ENCODE data around the gene SPTBN2.
A peak's percentile ranks its signal among the peaks of the same experiment; 100 is the strongest.
"Not testable (repeated sequence)": the region's sequence is repeated elsewhere in the genome, so short reads cannot be mapped to it uniquely, and the experiment has no call there.

The SPTBN2 gene

GRCh38 chr11:66680966-66681645 is 47.9 kb downstream of the SPTBN2 start:
- no peak for DNase-seq

GRCh38 chr11:66677599-66678375 is 51.2 kb downstream of the SPTBN2 start, which contains the start of gene RBM4B:
Gene RBM4B (minus strand): TSS chr11:66677887. CDS start chr11:66677079, 808 bp downstream.
- peak; percentile 91 to 93 for DNase-seq

- no peak for DNase-seq
Measured at GRCh38 chr11:66676931-66677598, 52.0 kb downstream of the SPTBN2 start.

GRCh38 chr11:66676282-66676919 is 52.6 kb downstream of the SPTBN2 start:
- DNase-seq: no peak

GRCh38 chr11:66674964-66675602 is 53.9 kb downstream of the SPTBN2 start:
- no peak for DNase-seq

- DNase-seq: no peak
Measured at GRCh38 chr11:66670816-66671215, 58.2 kb downstream of the SPTBN2 start.

- DNase-seq: no peak
Measured at GRCh38 chr11:66665369-66665768, 63.6 kb downstream of the SPTBN2 start.

GRCh38 chr11:66663741-66664296 is 65.2 kb downstream of the SPTBN2 start:
- DNase-seq: no peak

- DNase-seq: no peak
Measured at GRCh38 chr11:66659763-66660162, 69.3 kb downstream of the SPTBN2 start.

- DNase-seq: no peak
Measured at GRCh38 chr11:66653123-66653522, 75.9 kb downstream of the SPTBN2 start.

- DNase-seq: no peak
Measured at GRCh38 chr11:66652651-66653050, 76.4 kb downstream of the SPTBN2 start.

- DNase-seq: no peak
Measured at GRCh38 chr11:66651016-66651415, 78.0 kb downstream of the SPTBN2 start.

- no peak for DNase-seq
Measured at GRCh38 chr11:66649903-66650302, 79.1 kb downstream of the SPTBN2 start.

- no peak for DNase-seq
Measured at GRCh38 chr11:66646828-66647227, 82.2 kb downstream of the SPTBN2 start.

- no peak for DNase-seq
Measured at GRCh38 chr11:66643745-66644437, 85.1 kb downstream of the SPTBN2 start.

GRCh38 chr11:66641834-66642233 is 87.2 kb downstream of the SPTBN2 start:
- DNase-seq: no peak

GRCh38 chr11:66639814-66640340 is 89.1 kb downstream of the SPTBN2 start:
- not testable (repeated sequence) for DNase-seq

GRCh38 chr11:66639066-66639813 is 89.8 kb downstream of the SPTBN2 start:
- DNase-seq: peak in 1 of 2 donors; percentile 21

GRCh38 chr11:66638177-66639065 is 90.6 kb downstream of the SPTBN2 start, which contains the start of gene RBM4:
Gene RBM4 (plus strand): TSS chr11:66638703. CDS start chr11:66639712, 1,009 bp downstream.
- DNase-seq: peak; percentile 95
